Hippocampal formation (tissue), 2 donors: ENCODE data around the gene UBE2O.
"Not testable (repeated sequence)": the region's sequence is repeated elsewhere in the genome, so short reads cannot be mapped to it uniquely, and the experiment has no call there.

ENCODE experiments used
- DNase-seq, 2 donors: peaks; one replicate each; lab custom pipeline; 2025; lab: John Stamatoyannopoulos, UW

Gene UBE2O

GRCh38 chr17:76370261-76370993 lies 82.5 kb downstream of the UBE2O start:
- DNase-seq = peak in 1 of 2 donors; percentile 22

GRCh38 chr17:76369804-76370203 lies 83.1 kb downstream of the UBE2O start:
- no peak for DNase-seq

GRCh38 chr17:76369379-76369778 lies 83.6 kb downstream of the UBE2O start:
- DNase-seq = no peak

- DNase-seq = no peak
Measured at GRCh38 chr17:76368545-76368944, 84.4 kb downstream of the UBE2O start.

GRCh38 chr17:76367642-76368041 lies 85.3 kb downstream of the UBE2O start:
- DNase-seq = no peak

- DNase-seq = no peak
Measured at GRCh38 chr17:76366247-76366646, 86.7 kb downstream of the UBE2O start.

- DNase-seq = no peak
Measured at GRCh38 chr17:76365256-76365903, 87.6 kb downstream of the UBE2O start.

GRCh38 chr17:76363107-76363842 lies 89.7 kb downstream of the UBE2O start:
- DNase-seq = no peak

GRCh38 chr17:76360461-76360860 lies 92.5 kb downstream of the UBE2O start:
- DNase-seq = no peak

GRCh38 chr17:76359776-76360175 lies 93.2 kb downstream of the UBE2O start:
- not testable (repeated sequence) for DNase-seq

- no peak for DNase-seq
Measured at GRCh38 chr17:76359375-76359774, 93.6 kb downstream of the UBE2O start.

GRCh38 chr17:76357597-76358158 lies 95.3 kb downstream of the UBE2O start:
- DNase-seq = no peak

GRCh38 chr17:76356803-76357456 lies 96.0 kb downstream of the UBE2O start:
- DNase-seq = no peak

- DNase-seq = no peak
Measured at GRCh38 chr17:76354747-76355310, 98.1 kb downstream of the UBE2O start.

GRCh38 chr17:76354317-76354729 lies 98.6 kb downstream of the UBE2O start:
- no peak for DNase-seq

GRCh38 chr17:76353599-76354316 lies 99.2 kb downstream of the UBE2O start, which contains the start of gene PRPSAP1:
TSS of gene PRPSAP1 (minus strand) at chr17:76353916. CDS start at chr17:76353703, 213 bp downstream.
- DNase-seq = peak; percentile 87

GRCh38 chr17:76353004-76353598 lies 99.9 kb downstream of the UBE2O start:
- DNase-seq = no peak

- no peak for DNase-seq
Measured at GRCh38 chr17:76351526-76352071, 101.4 kb downstream of the UBE2O start.

- DNase-seq = no peak
Measured at GRCh38 chr17:76350463-76350862, 102.5 kb downstream of the UBE2O start.

GRCh38 chr17:76346936-76347335 lies 106.0 kb downstream of the UBE2O start:
- not testable (repeated sequence) for DNase-seq
